Body of pancreas (tissue), 4 donors: ENCODE results near the gene LYSMD4. TPM values are rescaled to one million over a fixed set of nuclear protein-coding genes. Genes with fewer than 3 reads are reported as not detected.
"Not testable (repeated sequence)": the region's sequence is repeated elsewhere in the genome, so short reads cannot be mapped to it uniquely, and the experiment has no call there.

ENCODE experiments used
- ATAC-seq: fragments of 150-250 bp; one replicate; pipeline ENCODE4 v1.9.1; 2016
- DNase-seq, 4 donors: peaks; one replicate each; pipeline ENCODE4 v3.0.0-alpha.2; 2019
- H3K27ac ChIP-seq, 4 donors: fragments of 200-600 bp; sonication (generic); 1 replicate in 3 of 4; 2 replicates in 1 of 4; pipeline versions ENCODE4 v1.5.1 to v1.6.1; 2016 to 2019; ENCODE audit warnings: mild to moderate bottlenecking in 1 of 4, mixed read lengths in 1 of 4, moderate library complexity in 1 of 4
- H3K27me3 ChIP-seq, 2 donors: fragments of 200-600 bp; sonication (generic); one replicate each; pipeline ENCODE4 v1.6.0; 2016; ENCODE audit warnings: mild to moderate bottlenecking in 1 of 2
- H3K36me3 ChIP-seq, 2 donors: fragments of 200-600 bp; sonication (generic); replicated peaks in 1 of 2; 2 replicates each; pipeline ENCODE4 v1.5.1; 2016; ENCODE audit warnings: low read depth in 2 of 2; ENCODE audit not compliant: insufficient read depth in 1 of 2
- H3K4me1 ChIP-seq: fragments of 200-600 bp; sonication (generic); one replicate; pipeline ENCODE4 v1.6.0; 2016
- H3K4me3 ChIP-seq, 2 donors: fragments of 200-600 bp; sonication (generic); 1 replicate in 1 of 2; 2 replicates in 1 of 2; pipeline ENCODE4 v1.5.1; 2016 to 2019
- H3K9me3 ChIP-seq, 3 donors: fragments of 200-600 bp; sonication (generic); 1 replicate in 2 of 3; 2 replicates in 1 of 3; pipeline ENCODE4 v1.5.1; 2016
- POLR2A ChIP-seq, 3 donors: fragments of 450-650 bp; IDR thresholded peaks; one replicate each; pipeline ENCODE4 v1.6.1; 2016; ENCODE audit warnings: antibody characterized with exemption in 3 of 3, mild to moderate bottlenecking in 2 of 3
- WGBS, 2 donors: methylation state at CpG; one replicate each; pipeline ENCODE4 v1.1.5; 2017; 5-methylcytosine and 5-hydroxymethylcytosine counted together
- intact Hi-C: fragments of 100-400 bp; cut with DNase I; formaldehyde crosslinking; loops from one replicate; pipeline ENCODE4 v1.15.1; 2023
- total RNA-seq, 2 donors: library from RNA; depleted of rRNA; stranded (reverse); fragments of >200 nt; gene quantifications; one replicate each; pipeline ENCODE4 v1.1.0, GENCODE V29; 2016
- TF ChIP-seq, protein P1 (sequence below), 7 experiments: fragments of 450-650 bp in 4 of 7; fragments of 200-600 bp in 3 of 7; sonication (generic) in 3 of 7; IDR thresholded peaks; one replicate each; pipeline ENCODE4 v1.5.1; 2016 to 2019; ENCODE audit warnings: antibody characterized with exemption in 7 of 7

The LYSMD4 gene
- total RNA-seq: 10 to 100 TPM in 1 of 2 donors, under 1 TPM in 1; 0.66 to 12.5 TPM

- no peaks in the 10 kb centered on the region for H3K27me3 ChIP-seq
- peak; percentile 62 to 78 (median 66) for TF ChIP-seq POLR2A (IDR thresholded peaks at IDR 0.05)
- TF ChIP-seq, protein P1, sequence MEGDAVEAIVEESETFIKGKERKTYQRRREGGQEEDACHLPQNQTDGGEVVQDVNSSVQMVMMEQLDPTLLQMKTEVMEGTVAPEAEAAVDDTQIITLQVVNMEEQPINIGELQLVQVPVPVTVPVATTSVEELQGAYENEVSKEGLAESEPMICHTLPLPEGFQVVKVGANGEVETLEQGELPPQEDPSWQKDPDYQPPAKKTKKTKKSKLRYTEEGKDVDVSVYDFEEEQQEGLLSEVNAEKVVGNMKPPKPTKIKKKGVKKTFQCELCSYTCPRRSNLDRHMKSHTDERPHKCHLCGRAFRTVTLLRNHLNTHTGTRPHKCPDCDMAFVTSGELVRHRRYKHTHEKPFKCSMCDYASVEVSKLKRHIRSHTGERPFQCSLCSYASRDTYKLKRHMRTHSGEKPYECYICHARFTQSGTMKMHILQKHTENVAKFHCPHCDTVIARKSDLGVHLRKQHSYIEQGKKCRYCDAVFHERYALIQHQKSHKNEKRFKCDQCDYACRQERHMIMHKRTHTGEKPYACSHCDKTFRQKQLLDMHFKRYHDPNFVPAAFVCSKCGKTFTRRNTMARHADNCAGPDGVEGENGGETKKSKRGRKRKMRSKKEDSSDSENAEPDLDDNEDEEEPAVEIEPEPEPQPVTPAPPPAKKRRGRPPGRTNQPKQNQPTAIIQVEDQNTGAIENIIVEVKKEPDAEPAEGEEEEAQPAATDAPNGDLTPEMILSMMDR (IDR thresholded peaks at IDR 0.05): peak in 1 of 7 experiments; percentile 13
- H3K9me3 ChIP-seq: no peaks in the 10 kb centered on the region
- peak; percentile 99 to 100 (median 99) for DNase-seq
- peak; percentile 99 for ATAC-seq
- H3K4me1 ChIP-seq: peaks cover 13% of the 10 kb centered on the region
- 8 to 48% methylated on average over 11 to 51 of the region's 69 CpGs for WGBS, 2 donors
- H3K4me3 ChIP-seq: peak within 1 kb of the TSS; percentile 64 to 81
- H3K36me3 ChIP-seq: no peaks in the 10 kb centered on the region
- intact Hi-C loops: no loop called here
- peak within 1 kb of the TSS; percentile 76 to 87 (median 84) for H3K27ac ChIP-seq
Measured at GRCh38 chr15:99733268-99734039, at the start of gene LYSMD4. TSS of gene LYSMD4 (minus strand) at chr15:99733437. CDS start at chr15:99731999, 1,438 bp downstream.

DNA sequence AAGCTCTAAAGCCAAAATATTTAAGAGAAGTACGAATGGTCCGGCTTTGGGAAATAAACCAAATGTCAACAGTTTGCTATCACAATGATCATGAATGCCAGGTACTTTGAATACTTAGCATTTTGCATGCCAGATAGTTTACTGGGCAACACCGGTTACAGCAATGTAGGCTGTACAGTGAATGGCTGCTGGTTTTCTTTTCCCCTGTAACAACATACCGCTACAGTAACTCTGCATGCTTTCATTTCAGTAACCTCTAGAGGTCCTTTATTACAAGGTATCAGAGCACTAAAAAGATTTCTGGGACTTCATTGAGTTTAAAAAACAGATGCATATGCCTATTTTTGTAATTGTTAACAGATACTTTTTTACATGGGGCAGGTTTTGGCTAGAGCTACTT lies 48.8 kb upstream of the LYSMD4 start:
- 38 to 51% methylated on average over 2 to 3 of the region's 4 CpGs for WGBS, 2 donors
- intact Hi-C loops: not testable (repeated sequence)

GRCh38 chr15:99777144-99777543 lies 43.9 kb upstream of the LYSMD4 start:
- intact Hi-C loops: no loop called here
- no peak for TF ChIP-seq POLR2A (IDR thresholded peaks at IDR 0.05)
- TF ChIP-seq, protein P1 (IDR thresholded peaks at IDR 0.05): no peak
- Histone ChIP-seq H3K36me3 (no peaks in the 10 kb centered on the region), H3K27ac (no peak overlapping the region), H3K27me3 (no peaks in the 10 kb centered on the region), H3K4me3 (no peak overlapping the region), H3K4me1 (no peaks in the 10 kb centered on the region), H3K9me3 (no peaks in the 10 kb centered on the region)
- WGBS, 2 donors: 93 to 100% methylated on average over 1 of the region's 1 CpG
- ATAC-seq (no peak), DNase-seq (no peak)

More for the DNA sequence above, 48.8 kb upstream of the LYSMD4 start:
- not testable (repeated sequence) for H3K27me3 ChIP-seq, H3K4me1 ChIP-seq, DNase-seq, H3K9me3 ChIP-seq, H3K4me3 ChIP-seq, ATAC-seq, H3K27ac ChIP-seq, H3K36me3 ChIP-seq

DNA sequence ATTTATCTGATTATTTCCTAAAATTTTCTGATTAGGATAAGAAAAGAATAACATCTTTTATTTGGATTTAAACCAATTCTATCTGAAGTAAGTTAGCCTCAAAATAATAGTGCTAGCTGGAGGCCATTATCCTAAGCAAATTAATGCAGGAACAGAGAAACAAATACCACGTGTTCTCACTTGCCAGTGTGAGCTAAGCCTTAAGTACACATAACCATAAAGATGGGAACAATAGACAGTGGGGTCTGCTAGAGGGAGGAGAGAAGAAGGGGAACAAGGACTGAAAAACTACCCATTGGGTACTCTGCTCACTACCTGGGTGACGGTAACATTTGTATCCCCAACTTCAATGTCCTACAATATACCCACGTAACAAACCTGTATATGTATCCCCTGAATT lies 31.3 kb upstream of the LYSMD4 start:
- Histone ChIP-seq H3K4me3 (no peak overlapping the region), H3K27ac (no peak overlapping the region), H3K27me3 (no peaks in the 10 kb centered on the region), H3K4me1 (no peaks in the 10 kb centered on the region), H3K9me3 (no peaks in the 10 kb centered on the region), H3K36me3 (no peaks in the 10 kb centered on the region)
- DNase-seq (no peak), ATAC-seq (no peak)
- TF ChIP-seq, protein P1 (IDR thresholded peaks at IDR 0.05): no peak
- WGBS, 2 donors: 76 to 77% methylated on average over 3 of the region's 3 CpGs
- intact Hi-C loops: no loop called here

GRCh38 chr15:99763827-99764226 lies 30.6 kb upstream of the LYSMD4 start:
- no peak overlapping the region for H3K27ac ChIP-seq
- no peak overlapping the region for H3K4me3 ChIP-seq
- ATAC-seq (no peak), DNase-seq (no peak)
- no peaks in the 10 kb centered on the region for H3K9me3 ChIP-seq
- 42 to 43% methylated on average over 2 of the region's 2 CpGs for WGBS, 2 donors
- H3K27me3 ChIP-seq: no peaks in the 10 kb centered on the region
- no peaks in the 10 kb centered on the region for H3K4me1 ChIP-seq
- intact Hi-C loops: no loop called here
- TF ChIP-seq, protein P1 (IDR thresholded peaks at IDR 0.05): no peak
- no peak for TF ChIP-seq POLR2A (IDR thresholded peaks at IDR 0.05)
- no peaks in the 10 kb centered on the region for H3K36me3 ChIP-seq
